CD4-positive, alpha-beta T cell treated with Interleukin-17A for 4 hours (primary cell): ENCODE data around the gene EXOC3L2.
"Not testable (repeated sequence)": the region's sequence is repeated elsewhere in the genome, so short reads cannot be mapped to it uniquely, and the experiment has no call there.

Experiments
- DNase-seq: peaks from one replicate; pipeline ENCODE4 v3.0.0-alpha.2; 2020; ENCODE audit warnings: mixed read lengths

The EXOC3L2 gene

GRCh38 chr19:45245334-45245787 lies at the start of gene EXOC3L2:
TSS of gene EXOC3L2 (minus strand) at chr19:45245407. CDS start at chr19:45239045, 6,362 bp downstream.
- DNase-seq: no peak

GRCh38 chr19:45294291-45295029 lies 49.3 kb upstream of the EXOC3L2 start:
- DNase-seq: no peak

- no peak for DNase-seq
Observed at GRCh38 chr19:45293682-45294081, 48.5 kb upstream of the EXOC3L2 start.

- DNase-seq: no peak
Observed at GRCh38 chr19:45291834-45292233, 46.6 kb upstream of the EXOC3L2 start.

- DNase-seq: no peak
Observed at GRCh38 chr19:45290381-45290931, 45.2 kb upstream of the EXOC3L2 start.

- no peak for DNase-seq
Observed at GRCh38 chr19:45283443-45284033, 38.3 kb upstream of the EXOC3L2 start.

- no peak for DNase-seq
Observed at GRCh38 chr19:45280471-45280961, 35.3 kb upstream of the EXOC3L2 start.

- DNase-seq: no peak
Observed at GRCh38 chr19:45279587-45280192, 34.5 kb upstream of the EXOC3L2 start.

GRCh38 chr19:45278087-45278486 lies 32.9 kb upstream of the EXOC3L2 start:
- no peak for DNase-seq

GRCh38 chr19:45276284-45276687 lies 31.1 kb upstream of the EXOC3L2 start:
- no peak for DNase-seq

- no peak for DNase-seq
Observed at GRCh38 chr19:45275370-45275971, 30.3 kb upstream of the EXOC3L2 start.

GRCh38 chr19:45273521-45273855 lies 28.3 kb upstream of the EXOC3L2 start:
- DNase-seq: no peak

- no peak for DNase-seq
Observed at GRCh38 chr19:45271735-45272108, 26.5 kb upstream of the EXOC3L2 start.

- no peak for DNase-seq
Observed at GRCh38 chr19:45271098-45271734, 26.0 kb upstream of the EXOC3L2 start.

GRCh38 chr19:45269939-45270338 lies 24.7 kb upstream of the EXOC3L2 start:
- not testable (repeated sequence) for DNase-seq

GRCh38 chr19:45267296-45267695 lies 22.1 kb upstream of the EXOC3L2 start:
- no peak for DNase-seq

- no peak for DNase-seq
Observed at GRCh38 chr19:45265375-45265774, 20.2 kb upstream of the EXOC3L2 start.

- no peak for DNase-seq
Observed at GRCh38 chr19:45264781-45265317, 19.6 kb upstream of the EXOC3L2 start.

GRCh38 chr19:45263013-45263412 lies 17.8 kb upstream of the EXOC3L2 start:
- no peak for DNase-seq

- no peak for DNase-seq
Observed at GRCh38 chr19:45262570-45262969, 17.4 kb upstream of the EXOC3L2 start.

GRCh38 chr19:45258862-45259261 lies 13.7 kb upstream of the EXOC3L2 start:
- DNase-seq: no peak

- DNase-seq: no peak
Observed at GRCh38 chr19:45256836-45257235, 11.6 kb upstream of the EXOC3L2 start.
